Esophagus (tissue), 2 donors: ENCODE measurements around the gene ABHD12. TPM values are rescaled to one million over a fixed set of nuclear protein-coding genes. Genes with fewer than 3 reads are reported as not detected.

Experiments
- H3K27ac ChIP-seq, 2 donors: one replicate each; pipeline ENCODE4 v1.5.1; 2013; ENCODE audit warnings: low read depth in 2 of 2, mild to moderate bottlenecking in 2 of 2, inconsistent platforms in 1 of 2, low read length in 1 of 2, moderate library complexity in 1 of 2
- H3K27me3 ChIP-seq, 2 donors: one replicate each; pipeline ENCODE4 v1.6.1; 2013; ENCODE audit warnings: low read length in 2 of 2, control low read depth in 1 of 2, mild to moderate bottlenecking in 1 of 2; ENCODE audit not compliant: insufficient read depth in 2 of 2, control insufficient read depth in 1 of 2
- H3K36me3 ChIP-seq, 2 donors: one replicate each; pipeline ENCODE4 v1.6.1; 2013; ENCODE audit warnings: low read length in 1 of 2; ENCODE audit not compliant: control insufficient read depth in 2 of 2, insufficient read depth in 2 of 2
- H3K4me1 ChIP-seq, 2 donors: one replicate each; pipeline ENCODE4 v1.6.1; 2013; ENCODE audit warnings: low read length in 1 of 2; ENCODE audit not compliant: control insufficient read depth in 2 of 2, insufficient read depth in 2 of 2
- H3K4me3 ChIP-seq, 2 donors: one replicate each; pipeline ENCODE4 v1.5.1; 2013; ENCODE audit warnings: low read length in 2 of 2, mild to moderate bottlenecking in 2 of 2, low read depth in 1 of 2, moderate library complexity in 1 of 2
- H3K9me3 ChIP-seq, 2 donors: one replicate each; pipeline ENCODE4 v1.6.1; 2013; ENCODE audit warnings: mild to moderate bottlenecking in 2 of 2, low read depth in 1 of 2, low read length in 1 of 2, moderate library complexity in 1 of 2; ENCODE audit not compliant: control insufficient read depth in 2 of 2, insufficient read depth in 1 of 2
- WGBS, 2 donors: extraction: QIAGEN DNeasy Blood & Tissue Kit; methylation state at CpG; one replicate each; pipeline ENCODE4 v1.1.7; 2013; 5-methylcytosine and 5-hydroxymethylcytosine counted together
- polyA plus RNA-seq, 2 donors: library from polyadenylated mRNA; stranded (reverse); fragments of 200-250 nt; gene quantifications; one replicate each; pipeline ENCODE4 v1.2.3, GENCODE V29; 2013
- donor health status: healthy with polysubstance abuse.
- donor health status: Bipolar disorder and iron deficiency.

Gene ABHD12
- polyA plus RNA-seq, 2 donors: 36.9 to 42.3 TPM

GRCh38 chr20:25310921-25311728 is 79.5 kb downstream of the ABHD12 start:
- H3K9me3 ChIP-seq: no peaks in the 10 kb centered on the region
- H3K4me1 ChIP-seq: peaks cover 0 to 25% of the 10 kb centered on the region in 2 donors
- H3K4me3 ChIP-seq: no peak overlapping the region
- WGBS, 2 donors: 64 to 69% methylated on average over 6 of the region's 6 CpGs
- peak overlapping the region; percentile 79 to 89 for H3K27ac ChIP-seq
- H3K27me3 ChIP-seq: no peaks in the 10 kb centered on the region
- H3K36me3 ChIP-seq: peaks cover 0 to 10% of the 10 kb centered on the region in 2 donors

- Histone ChIP-seq H3K36me3 (peaks cover 0 to 10% of the 10 kb centered on the region in 2 donors), H3K27me3 (no peaks in the 10 kb centered on the region), H3K4me1 (peaks cover 0 to 25% of the 10 kb centered on the region in 2 donors), H3K4me3 (no peak overlapping the region), H3K9me3 (no peaks in the 10 kb centered on the region), H3K27ac (peak overlapping the region; percentile 79 to 89)
- WGBS, 2 donors: 19 to 20% methylated on average over 6 of the region's 6 CpGs
Measured at GRCh38 chr20:25310268-25310920, 80.2 kb downstream of the ABHD12 start.

DNA sequence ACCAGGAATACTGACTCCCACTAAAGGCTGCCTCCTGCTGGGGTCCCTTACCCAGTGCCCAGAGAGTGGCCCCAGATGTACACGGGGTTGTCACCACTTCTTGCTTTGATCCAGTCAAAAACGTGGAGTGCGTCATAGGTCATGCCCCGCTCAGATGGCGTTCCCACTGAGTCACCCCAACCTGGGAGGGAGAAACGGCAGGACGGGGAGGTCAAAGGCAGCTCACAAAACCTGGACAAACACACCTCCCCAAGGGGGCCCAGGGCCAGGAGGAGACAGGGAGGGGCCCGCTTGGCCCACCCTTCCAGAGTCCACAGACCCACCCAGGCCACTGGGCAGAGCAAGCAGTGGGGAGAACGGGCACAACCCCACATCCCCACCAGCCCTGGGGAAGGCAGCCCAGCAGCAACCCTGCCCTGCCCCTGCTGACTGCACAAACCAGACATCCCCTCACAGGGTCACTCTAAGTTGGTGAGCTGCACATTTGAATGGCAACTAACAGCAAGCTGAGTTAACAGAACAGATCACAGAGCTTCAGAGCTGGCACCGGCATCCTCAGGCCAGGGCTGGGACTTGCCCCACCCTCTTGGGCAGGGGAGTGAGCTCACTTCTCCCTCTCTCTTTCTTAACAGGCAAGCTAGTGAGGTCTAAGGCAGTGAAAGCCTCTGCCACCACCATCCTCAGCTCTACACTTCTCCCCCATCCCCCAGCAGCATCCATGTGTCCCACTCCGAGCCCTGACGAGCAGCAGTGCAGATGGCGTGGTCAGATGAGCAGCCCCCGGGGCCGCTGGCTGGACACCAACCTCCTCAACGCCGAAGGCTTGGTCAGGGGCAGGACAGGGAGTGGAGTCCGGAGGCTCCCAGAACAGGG is 81.0 kb downstream of the ABHD12 start:
- Histone ChIP-seq H3K27me3 (no peaks in the 10 kb centered on the region), H3K4me3 (no peak overlapping the region), H3K9me3 (no peaks in the 10 kb centered on the region), H3K4me1 (peaks cover 0 to 25% of the 10 kb centered on the region in 2 donors), H3K27ac (peak overlapping the region; percentile 73 to 89), H3K36me3 (peaks cover 0 to 9% of the 10 kb centered on the region in 2 donors)
- WGBS, 2 donors: 64 to 72% methylated on average over 18 of the region's 18 CpGs

- Histone ChIP-seq H3K4me1 (peaks cover 0 to 25% of the 10 kb centered on the region in 2 donors), H3K4me3 (no peak overlapping the region), H3K36me3 (peaks cover 0 to 12% of the 10 kb centered on the region in 2 donors), H3K9me3 (no peaks in the 10 kb centered on the region), H3K27me3 (no peaks in the 10 kb centered on the region), H3K27ac (peak overlapping the region; percentile 73 to 89)
- 88 to 89% methylated on average over 17 of the region's 17 CpGs for WGBS, 2 donors
Measured at GRCh38 chr20:25308671-25309394, 81.8 kb downstream of the ABHD12 start.

- peaks cover 0 to 25% of the 10 kb centered on the region in 2 donors for H3K4me1 ChIP-seq
- H3K36me3 ChIP-seq: peaks cover 0 to 17% of the 10 kb centered on the region in 2 donors
- no peaks in the 10 kb centered on the region for H3K9me3 ChIP-seq
- no peak overlapping the region for H3K4me3 ChIP-seq
- no peak overlapping the region for H3K27ac ChIP-seq
- H3K27me3 ChIP-seq: no peaks in the 10 kb centered on the region
- WGBS, 2 donors: 94% methylated on average over 13 of the region's 13 CpGs
Measured at GRCh38 chr20:25308083-25308491, 82.5 kb downstream of the ABHD12 start.

DNA sequence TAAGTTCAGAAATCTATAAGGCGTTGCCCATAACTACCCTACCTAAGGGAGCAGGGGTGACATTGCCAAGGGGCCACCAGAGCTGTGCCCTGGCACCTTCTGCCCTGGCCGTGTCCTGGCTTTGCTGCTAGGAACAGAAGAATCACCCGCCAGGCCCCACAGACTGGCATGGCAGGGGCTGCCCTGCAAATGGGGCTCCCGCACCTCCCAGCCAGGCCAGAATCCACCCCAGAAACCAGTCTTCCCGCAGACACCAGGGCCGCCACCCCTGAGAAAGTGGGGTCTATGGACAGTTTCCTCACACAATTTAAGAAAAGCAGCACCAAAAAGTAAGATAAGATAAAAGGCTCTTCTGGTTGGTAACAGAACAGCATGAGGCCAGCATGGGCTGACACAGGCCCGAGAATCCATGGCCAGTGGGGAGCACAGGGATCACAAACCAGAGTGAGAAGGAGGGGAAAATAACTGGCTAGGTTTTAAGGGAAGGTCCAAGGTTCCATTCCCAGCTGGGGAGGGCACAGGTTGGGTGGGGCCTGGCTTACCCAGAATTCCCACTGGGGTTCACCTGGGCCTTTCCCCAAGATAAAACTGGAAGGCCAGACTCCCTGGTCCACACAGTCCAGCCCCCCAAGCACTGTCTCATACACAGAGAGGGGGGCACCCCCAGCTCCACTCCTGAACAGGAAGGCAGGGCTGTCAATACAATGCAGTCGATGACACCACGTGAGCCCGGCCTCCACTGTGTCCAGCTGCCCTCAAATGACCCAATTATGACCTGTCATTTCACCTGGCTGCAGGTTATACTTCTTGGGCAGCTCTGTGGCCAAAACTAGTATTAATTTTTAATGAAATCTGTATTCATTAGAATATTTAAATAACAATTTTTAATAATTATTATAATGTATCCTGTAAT is 83.4 kb downstream of the ABHD12 start:
- 92 to 94% methylated on average over 10 of the region's 10 CpGs for WGBS, 2 donors
- peaks cover 0 to 25% of the 10 kb centered on the region in 2 donors for H3K36me3 ChIP-seq
- no peak overlapping the region for H3K27ac ChIP-seq

GRCh38 chr20:25304025-25304549 is 86.5 kb downstream of the ABHD12 start:
- Histone ChIP-seq H3K9me3 (no peaks in the 10 kb centered on the region), H3K27ac (no peak overlapping the region), H3K4me1 (peaks cover 0 to 12% of the 10 kb centered on the region in 2 donors), H3K27me3 (no peaks in the 10 kb centered on the region), H3K4me3 (no peak overlapping the region), H3K36me3 (peaks cover 0 to 31% of the 10 kb centered on the region in 2 donors)
- WGBS, 2 donors: 81 to 88% methylated on average over 11 of the region's 11 CpGs

More for the DNA sequence above, 83.4 kb downstream of the ABHD12 start:
- Histone ChIP-seq H3K9me3 (no peaks in the 10 kb centered on the region), H3K27me3 (no peaks in the 10 kb centered on the region), H3K4me3 (no peak overlapping the region), H3K4me1 (peaks cover 0 to 29% of the 10 kb centered on the region in 2 donors)

GRCh38 chr20:25303292-25304024 is 87.2 kb downstream of the ABHD12 start:
- no peak overlapping the region for H3K27ac ChIP-seq
- peaks cover 0 to 29% of the 10 kb centered on the region in 2 donors for H3K36me3 ChIP-seq
- H3K27me3 ChIP-seq: no peaks in the 10 kb centered on the region
- no peaks in the 10 kb centered on the region for H3K9me3 ChIP-seq
- peaks cover 0 to 10% of the 10 kb centered on the region in 2 donors for H3K4me1 ChIP-seq
- 94 to 96% methylated on average over 12 of the region's 12 CpGs for WGBS, 2 donors
- no peak overlapping the region for H3K4me3 ChIP-seq
